ENCODE data around the gene EBI3. TPM values are rescaled to one million over a fixed set of nuclear protein-coding genes. Genes with fewer than 3 reads are reported as not detected.

EBI3 gene
- polyA plus RNA-seq, 1 of the 3 experiments (the other 2 are of a cell fraction) = 3.7 TPM

DNA sequence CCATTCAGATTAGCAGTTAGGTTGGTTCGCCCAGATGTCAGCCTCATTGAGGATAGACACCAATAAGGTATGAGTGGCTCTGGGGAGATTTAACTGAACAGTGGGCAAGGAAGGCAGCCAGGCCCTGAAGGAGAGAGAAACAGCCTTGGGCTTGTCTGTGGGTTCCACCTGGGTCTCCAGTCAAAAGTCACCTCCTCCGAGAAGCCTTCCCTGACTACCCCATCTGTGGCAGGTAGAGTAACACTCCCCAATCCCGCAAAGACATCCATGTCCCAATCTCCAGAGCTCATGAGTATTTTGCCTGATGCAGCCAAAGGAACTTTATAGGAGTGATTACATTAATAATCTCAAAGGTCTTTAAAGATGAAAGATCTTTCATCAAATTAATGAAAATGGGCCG, 9.5 kb downstream of the EBI3 start:
- no peak overlapping the region for H2AFZ ChIP-seq (ENCODE audit: low read depth)
- no peak overlapping the region for H3K9ac ChIP-seq
- no peaks in the 10 kb centered on the region for H4K20me1 ChIP-seq (ENCODE audit: insufficient read depth)
- TF ChIP-seq TAF1 (IDR thresholded peaks at IDR 0.05; ENCODE audit: borderline replicate concordance, low read depth, low read length) (no peak), RFX5 (IDR thresholded peaks at IDR 0.05; ENCODE audit: low read length) (no peak), TEAD4 (IDR thresholded peaks at IDR 0.05; ENCODE audit: borderline replicate concordance, insufficient read depth) (no peak), NRF1 (IDR thresholded peaks at IDR 0.05; ENCODE audit: low read depth, low read length) (no peak), YY1 (IDR thresholded peaks at IDR 0.05; ENCODE audit: low read depth) (no peak), FOXJ3 (CRISPR knock-in tag; IDR thresholded peaks at IDR 0.05) (no peak)
- TF ChIP-seq, protein P1, sequence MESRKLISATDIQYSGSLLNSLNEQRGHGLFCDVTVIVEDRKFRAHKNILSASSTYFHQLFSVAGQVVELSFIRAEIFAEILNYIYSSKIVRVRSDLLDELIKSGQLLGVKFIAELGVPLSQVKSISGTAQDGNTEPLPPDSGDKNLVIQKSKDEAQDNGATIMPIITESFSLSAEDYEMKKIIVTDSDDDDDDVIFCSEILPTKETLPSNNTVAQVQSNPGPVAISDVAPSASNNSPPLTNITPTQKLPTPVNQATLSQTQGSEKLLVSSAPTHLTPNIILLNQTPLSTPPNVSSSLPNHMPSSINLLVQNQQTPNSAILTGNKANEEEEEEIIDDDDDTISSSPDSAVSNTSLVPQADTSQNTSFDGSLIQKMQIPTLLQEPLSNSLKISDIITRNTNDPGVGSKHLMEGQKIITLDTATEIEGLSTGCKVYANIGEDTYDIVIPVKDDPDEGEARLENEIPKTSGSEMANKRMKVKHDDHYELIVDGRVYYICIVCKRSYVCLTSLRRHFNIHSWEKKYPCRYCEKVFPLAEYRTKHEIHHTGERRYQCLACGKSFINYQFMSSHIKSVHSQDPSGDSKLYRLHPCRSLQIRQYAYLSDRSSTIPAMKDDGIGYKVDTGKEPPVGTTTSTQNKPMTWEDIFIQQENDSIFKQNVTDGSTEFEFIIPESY (IDR thresholded peaks at IDR 0.05; ENCODE audit: borderline replicate concordance, low read depth) = no peak
- TF ChIP-seq, protein P2, sequence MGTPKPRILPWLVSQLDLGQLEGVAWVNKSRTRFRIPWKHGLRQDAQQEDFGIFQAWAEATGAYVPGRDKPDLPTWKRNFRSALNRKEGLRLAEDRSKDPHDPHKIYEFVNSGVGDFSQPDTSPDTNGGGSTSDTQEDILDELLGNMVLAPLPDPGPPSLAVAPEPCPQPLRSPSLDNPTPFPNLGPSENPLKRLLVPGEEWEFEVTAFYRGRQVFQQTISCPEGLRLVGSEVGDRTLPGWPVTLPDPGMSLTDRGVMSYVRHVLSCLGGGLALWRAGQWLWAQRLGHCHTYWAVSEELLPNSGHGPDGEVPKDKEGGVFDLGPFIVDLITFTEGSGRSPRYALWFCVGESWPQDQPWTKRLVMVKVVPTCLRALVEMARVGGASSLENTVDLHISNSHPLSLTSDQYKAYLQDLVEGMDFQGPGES (IDR thresholded peaks at IDR 0.05; ENCODE audit: low read depth, low read length) = no peak
- TF ChIP-seq, protein P3, sequence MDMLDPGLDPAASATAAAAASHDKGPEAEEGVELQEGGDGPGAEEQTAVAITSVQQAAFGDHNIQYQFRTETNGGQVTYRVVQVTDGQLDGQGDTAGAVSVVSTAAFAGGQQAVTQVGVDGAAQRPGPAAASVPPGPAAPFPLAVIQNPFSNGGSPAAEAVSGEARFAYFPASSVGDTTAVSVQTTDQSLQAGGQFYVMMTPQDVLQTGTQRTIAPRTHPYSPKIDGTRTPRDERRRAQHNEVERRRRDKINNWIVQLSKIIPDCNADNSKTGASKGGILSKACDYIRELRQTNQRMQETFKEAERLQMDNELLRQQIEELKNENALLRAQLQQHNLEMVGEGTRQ (IDR thresholded peaks at IDR 0.05; ENCODE audit: borderline replicate concordance, low read depth, low read length) = no peak
- no peak for DNase-seq
- H3K4me1 ChIP-seq (ENCODE audit: control insufficient read depth in 1 of 2, insufficient read depth in 2 of 2, low read depth in 1 of 2, low read length in 1 of 2) = no peaks in the 10 kb centered on the region
- H3K4me3 ChIP-seq (ENCODE audit: low read depth in 2 of 2, low read length in 1 of 2) = no peak overlapping the region
- H3K36me3 ChIP-seq (replicated peaks in 1 of 2; ENCODE audit: control insufficient read depth in 1 of 2, insufficient read depth in 2 of 2, low read length in 1 of 2) = no peaks in the 10 kb centered on the region
- peaks cover 3% of the 10 kb centered on the region; the same call in 1 of the 2 replicates for H3K9me3 ChIP-seq
- H3K79me2 ChIP-seq (ENCODE audit: insufficient read depth) = no peaks in the 10 kb centered on the region
- H3K27me3 ChIP-seq (ENCODE audit: insufficient read depth) = no peaks in the 10 kb centered on the region; the same call in 1 of the 2 replicates
- no peaks in the 10 kb centered on the region for H3F3A ChIP-seq (replicated peaks; ENCODE audit: insufficient read depth)
- CTCF ChIA-PET = no interaction called here
- H3K9me2 ChIP-seq = no peaks in the 10 kb centered on the region
- no peak overlapping the region for H3K4me2 ChIP-seq
- POLR2A ChIA-PET = no interaction called here
- H3K27ac ChIP-seq (ENCODE audit: low read depth in 2 of 2, low read length in 1 of 2) = no peak overlapping the region
- WGBS (ENCODE audit: low lambda C conversion rate) = 45% methylated on average over 3 of the region's 4 CpGs

DNA sequence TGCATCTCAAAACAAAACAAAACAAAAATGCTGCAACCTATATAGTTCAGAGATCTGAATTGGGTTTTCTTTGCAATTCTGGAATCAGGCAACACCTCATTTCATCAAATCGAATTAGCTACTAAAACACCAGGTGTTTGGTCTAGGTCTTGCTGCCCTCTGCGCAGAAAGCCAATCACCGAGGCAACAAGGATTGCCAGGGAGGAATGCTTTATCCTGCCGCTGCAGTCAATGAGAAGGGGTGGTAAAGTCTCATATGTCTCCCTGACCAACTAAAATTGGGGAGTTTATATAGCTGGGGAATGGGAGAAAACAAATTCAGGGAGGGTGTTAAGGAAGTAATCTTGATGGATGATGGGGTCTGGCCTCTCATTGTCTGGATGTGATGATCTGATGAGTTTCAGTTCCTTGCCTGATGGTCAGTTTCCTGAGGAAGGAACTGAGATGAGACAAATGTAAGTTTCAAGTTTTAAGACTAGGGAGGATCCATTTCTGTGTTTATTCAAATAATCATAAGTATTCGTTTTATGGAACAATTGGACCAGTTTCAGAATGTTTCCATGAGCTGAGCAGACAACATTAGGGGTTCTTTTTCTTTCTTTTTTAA, 12.6 kb downstream of the EBI3 start:
- POLR2A ChIA-PET = no interaction called here
- no peaks in the 10 kb centered on the region; the same call in 1 of the 2 replicates for H3K27me3 ChIP-seq (ENCODE audit: insufficient read depth)
- H3K9me2 ChIP-seq = no peaks in the 10 kb centered on the region
- WGBS (ENCODE audit: low lambda C conversion rate) = 55% methylated on average over 5 of the region's 5 CpGs
- H3K9me3 ChIP-seq = peaks cover 3% of the 10 kb centered on the region; the same call in 1 of the 2 replicates
- DNase-seq = no peak
- H3F3A ChIP-seq (replicated peaks; ENCODE audit: insufficient read depth) = peaks cover 5% of the 10 kb centered on the region
- H3K27ac ChIP-seq (ENCODE audit: low read depth in 2 of 2, low read length in 1 of 2) = no peak overlapping the region
- H3K4me2 ChIP-seq = no peak overlapping the region
- H4K20me1 ChIP-seq (ENCODE audit: insufficient read depth) = no peaks in the 10 kb centered on the region
- H3K4me3 ChIP-seq (ENCODE audit: low read depth in 2 of 2, low read length in 1 of 2) = no peak overlapping the region
- H2AFZ ChIP-seq (ENCODE audit: low read depth) = no peak overlapping the region
- H3K4me1 ChIP-seq (ENCODE audit: control insufficient read depth in 1 of 2, insufficient read depth in 2 of 2, low read depth in 1 of 2, low read length in 1 of 2) = peaks cover 0 to 4% of the 10 kb centered on the region in 2 experiments; a peak in 1 of 4 replicates
- CTCF ChIA-PET = interaction anchor here (0.7 to 2.2 kb wide), 5 partner anchors 9 to 159 kb away, joined by 3 to 5 read pairs (median 4); partner anchors contain the start of gene SH3GL1
- no peaks in the 10 kb centered on the region for H3K36me3 ChIP-seq (replicated peaks in 1 of 2; ENCODE audit: control insufficient read depth in 1 of 2, insufficient read depth in 2 of 2, low read length in 1 of 2)
- no peak overlapping the region for H3K9ac ChIP-seq
- H3K79me2 ChIP-seq (ENCODE audit: insufficient read depth) = no peaks in the 10 kb centered on the region
- TF ChIP-seq ELF1 (IDR thresholded peaks at IDR 0.05) (no peak), TAF1 (IDR thresholded peaks at IDR 0.05; ENCODE audit: borderline replicate concordance, low read depth, low read length) (no peak), SMC3 (IDR thresholded peaks at IDR 0.05; ENCODE audit: low read depth, low read length) (no peak), RFX5 (IDR thresholded peaks at IDR 0.05; ENCODE audit: low read length) (no peak), EP300 (IDR thresholded peaks at IDR 0.05; ENCODE audit: borderline replicate concordance in 1 of 2, low read depth in 1 of 2, low read length in 1 of 2) (no peak)
- TF ChIP-seq, protein P3 (IDR thresholded peaks at IDR 0.05; ENCODE audit: borderline replicate concordance, low read depth, low read length) = no peak
- TF ChIP-seq, protein P1 (IDR thresholded peaks at IDR 0.05; ENCODE audit: borderline replicate concordance, low read depth) = no peak
- TF ChIP-seq, protein P4, sequence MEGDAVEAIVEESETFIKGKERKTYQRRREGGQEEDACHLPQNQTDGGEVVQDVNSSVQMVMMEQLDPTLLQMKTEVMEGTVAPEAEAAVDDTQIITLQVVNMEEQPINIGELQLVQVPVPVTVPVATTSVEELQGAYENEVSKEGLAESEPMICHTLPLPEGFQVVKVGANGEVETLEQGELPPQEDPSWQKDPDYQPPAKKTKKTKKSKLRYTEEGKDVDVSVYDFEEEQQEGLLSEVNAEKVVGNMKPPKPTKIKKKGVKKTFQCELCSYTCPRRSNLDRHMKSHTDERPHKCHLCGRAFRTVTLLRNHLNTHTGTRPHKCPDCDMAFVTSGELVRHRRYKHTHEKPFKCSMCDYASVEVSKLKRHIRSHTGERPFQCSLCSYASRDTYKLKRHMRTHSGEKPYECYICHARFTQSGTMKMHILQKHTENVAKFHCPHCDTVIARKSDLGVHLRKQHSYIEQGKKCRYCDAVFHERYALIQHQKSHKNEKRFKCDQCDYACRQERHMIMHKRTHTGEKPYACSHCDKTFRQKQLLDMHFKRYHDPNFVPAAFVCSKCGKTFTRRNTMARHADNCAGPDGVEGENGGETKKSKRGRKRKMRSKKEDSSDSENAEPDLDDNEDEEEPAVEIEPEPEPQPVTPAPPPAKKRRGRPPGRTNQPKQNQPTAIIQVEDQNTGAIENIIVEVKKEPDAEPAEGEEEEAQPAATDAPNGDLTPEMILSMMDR (IDR thresholded peaks at IDR 0.05) = no peak
- TF ChIP-seq, protein P5, sequence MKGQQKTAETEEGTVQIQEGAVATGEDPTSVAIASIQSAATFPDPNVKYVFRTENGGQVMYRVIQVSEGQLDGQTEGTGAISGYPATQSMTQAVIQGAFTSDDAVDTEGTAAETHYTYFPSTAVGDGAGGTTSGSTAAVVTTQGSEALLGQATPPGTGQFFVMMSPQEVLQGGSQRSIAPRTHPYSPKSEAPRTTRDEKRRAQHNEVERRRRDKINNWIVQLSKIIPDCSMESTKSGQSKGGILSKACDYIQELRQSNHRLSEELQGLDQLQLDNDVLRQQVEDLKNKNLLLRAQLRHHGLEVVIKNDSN (IDR thresholded peaks at IDR 0.05; ENCODE audit: borderline replicate concordance, low read depth) = no peak

All from SK-N-SH (cell line).